Brain microvascular endothelial cell (primary cell): Measurements from ENCODE around the gene LDLRAD3.

Source experiments
- DNase-seq: peaks from one replicate; pipeline ENCODE4 v3.0.0-alpha.2; 2020
- H3K27ac ChIP-seq: fragments of 250-450 bp; sonication (Bioruptor Pico); 2 replicates; pipeline ENCODE4 v1.5.1; 2020; ENCODE audit warnings: mild to moderate bottlenecking, moderate library complexity
- H3K27me3 ChIP-seq: fragments of 250-450 bp; sonication (Bioruptor Pico); replicated peaks from 2 replicates; pipeline ENCODE4 v1.5.1; 2020; ENCODE audit warnings: mild to moderate bottlenecking
- H3K36me3 ChIP-seq: fragments of 250-450 bp; sonication (Bioruptor Pico); replicated peaks from 2 replicates; pipeline ENCODE4 v1.5.1; 2020; ENCODE audit warnings: mild to moderate bottlenecking
- H3K4me3 ChIP-seq: 2 replicates; pipeline ENCODE4 v1.5.1; 2011; ENCODE audit warnings: low read depth, mild to moderate bottlenecking, control low read depth, low read length, moderate library complexity
- CTCF ChIP-seq: IDR thresholded peaks from 2 replicates; pipeline ENCODE4 v1.5.1; 2011; ENCODE audit warnings: low read depth, mild to moderate bottlenecking, moderate library complexity, low read length, control low read depth, inconsistent platforms; ENCODE audit errors: missing control alignments
- in situ Hi-C: cut with HindIII; loops from 2 replicates; pipeline ENCODE4 v1.10.0; 2017; ENCODE audit warnings: low sequenced_read_pairs, low pct_ligation_motif_present

LDLRAD3 gene

GRCh38 chr11:35923452-35923851, 20.4 kb upstream of the LDLRAD3 start:
- in situ Hi-C loops: no loop called here

GRCh38 chr11:35924811-35925210, 19.1 kb upstream of the LDLRAD3 start:
- no peak for DNase-seq
- Histone ChIP-seq H3K36me3 (no peaks in the 10 kb centered on the region), H3K27me3 (no peaks in the 10 kb centered on the region), H3K4me3 (no peak overlapping the region), H3K27ac (no peak overlapping the region)
- in situ Hi-C loops: no loop called here
- no peak for TF ChIP-seq CTCF

More at GRCh38 chr11:35923452-35923851, 20.4 kb upstream of the LDLRAD3 start:
- Histone ChIP-seq H3K27ac (no peak overlapping the region), H3K36me3 (no peaks in the 10 kb centered on the region), H3K4me3 (no peak overlapping the region), H3K27me3 (no peaks in the 10 kb centered on the region)
- no peak for TF ChIP-seq CTCF
- DNase-seq: no peak

GRCh38 chr11:35927104-35927503, 16.8 kb upstream of the LDLRAD3 start:
- no peak for TF ChIP-seq CTCF
- H3K4me3 ChIP-seq: no peak overlapping the region
- H3K27ac ChIP-seq: no peak overlapping the region
- H3K27me3 ChIP-seq: no peaks in the 10 kb centered on the region
- no peak for DNase-seq
- in situ Hi-C loops: no loop called here
- H3K36me3 ChIP-seq: no peaks in the 10 kb centered on the region

- Histone ChIP-seq H3K4me3 (no peak overlapping the region), H3K27ac (no peak overlapping the region), H3K27me3 (no peaks in the 10 kb centered on the region), H3K36me3 (no peaks in the 10 kb centered on the region)
- peak; percentile 5 for DNase-seq
- in situ Hi-C loops: no loop called here
- TF ChIP-seq CTCF: no peak
These were observed 16.2 kb upstream of the LDLRAD3 start for GRCh38 chr11:35927682-35928081.

GRCh38 chr11:35928688-35929395, 15.0 kb upstream of the LDLRAD3 start:
- DNase-seq: no peak
- Histone ChIP-seq H3K4me3 (no peak overlapping the region), H3K36me3 (no peaks in the 10 kb centered on the region), H3K27me3 (no peaks in the 10 kb centered on the region), H3K27ac (no peak overlapping the region)
- in situ Hi-C loops: no loop called here
- no peak for TF ChIP-seq CTCF

- no peak for DNase-seq
- H3K36me3 ChIP-seq: no peaks in the 10 kb centered on the region
- no peak overlapping the region for H3K4me3 ChIP-seq
- no peak for TF ChIP-seq CTCF
- H3K27ac ChIP-seq: no peak overlapping the region
- H3K27me3 ChIP-seq: no peaks in the 10 kb centered on the region
- in situ Hi-C loops: no loop called here
These were observed 13.4 kb upstream of the LDLRAD3 start for GRCh38 chr11:35930466-35930865.
